OCI-LY7 (cell line): ENCODE data around the gene PHF1. TPM values are rescaled to one million over a fixed set of nuclear protein-coding genes. Genes with fewer than 3 reads are reported as not detected.

Experiments used
- BruUV-seq: library from RNA; stranded (reverse); fragments of 400-500 nt; replicated peaks from 2 replicates; lab custom pipeline; 2021; lab: Mats Ljungman, UMichigan
- CTCF ChIA-PET: fragments of 300-600 bp; sonication (Branson Sonifier 250); formaldehyde crosslinking; loops from one replicate; lab custom pipeline; 2022; ENCODE audit warnings: antibody characterized with exemption; ENCODE audit not compliant: unreplicated experiment; lab: Charles Lee
- POLR2A ChIA-PET: fragments of 300-600 bp; sonication (Branson Sonifier 250); formaldehyde crosslinking; loops from one replicate; lab custom pipeline; 2022; ENCODE audit warnings: antibody characterized with exemption; lab: Charles Lee
- DNase-seq: peaks from one replicate; pipeline ENCODE4 v3.0.0-alpha.2; 2015; ENCODE audit warnings: low spot score
- H2AFZ ChIP-seq: fragments of 200-600 bp; sonication (generic), shearing (Covaris generic); 2 replicates; pipeline ENCODE4 v1.6.1; 2014; ENCODE audit warnings: mild to moderate bottlenecking, antibody characterized with exemption, low read length, moderate library complexity
- H3K27ac ChIP-seq: fragments of 200-600 bp; sonication (generic); 2 replicates; pipeline ENCODE4 v1.5.1; 2014; ENCODE audit warnings: mixed run types, low read depth, mild to moderate bottlenecking, moderate library complexity, low read length, inconsistent platforms; ENCODE audit not compliant: poor library complexity, severe bottlenecking
- H3K36me3 ChIP-seq: fragments of 200-600 bp; sonication (generic); 2 replicates; pipeline ENCODE4 v1.6.1; 2014; ENCODE audit warnings: mild to moderate bottlenecking, antibody characterized with exemption, low read length, moderate library complexity, mixed read lengths; ENCODE audit not compliant: insufficient read depth
- H3K4me1 ChIP-seq: fragments of 200-600 bp; sonication (generic); 2 replicates; pipeline ENCODE4 v1.5.1; 2014; ENCODE audit warnings: mild to moderate bottlenecking, low read length; ENCODE audit not compliant: insufficient read depth, poor library complexity, severe bottlenecking
- H3K4me2 ChIP-seq: fragments of 200-600 bp; sonication (generic); 2 replicates; pipeline ENCODE4 v1.6.1; 2014; ENCODE audit warnings: mild to moderate bottlenecking, low read length
- H3K4me3 ChIP-seq: fragments of 200-600 bp; sonication (generic); 2 replicates; pipeline ENCODE4 v1.5.1; 2014; ENCODE audit warnings: mild to moderate bottlenecking, low read depth, low read length; ENCODE audit not compliant: poor library complexity, severe bottlenecking
- H3K79me2 ChIP-seq: fragments of 200-600 bp; sonication (generic); 2 replicates; pipeline ENCODE4 v1.6.1; 2016; ENCODE audit warnings: low read depth, mild to moderate bottlenecking, low read length, moderate library complexity, mixed read lengths; ENCODE audit not compliant: insufficient read depth
- H3K9me2 ChIP-seq: fragments of 200-600 bp; sonication (generic); 2 replicates; pipeline ENCODE4 v1.6.1; 2016; ENCODE audit warnings: mild to moderate bottlenecking, low read length, mixed read lengths; ENCODE audit not compliant: insufficient read depth
- H3K9me3 ChIP-seq: fragments of 200-600 bp; sonication (generic); 2 replicates; pipeline ENCODE4 v1.6.1; 2014; ENCODE audit warnings: mild to moderate bottlenecking, mixed run types, low read length, mixed read lengths
- H4K20me1 ChIP-seq: fragments of 200-600 bp; sonication (generic); 2 replicates; pipeline ENCODE4 v1.6.1; 2014; ENCODE audit warnings: mild to moderate bottlenecking, antibody characterized with exemption, low read length, moderate library complexity, mixed read lengths; ENCODE audit not compliant: insufficient read depth
- EZH2phosphoT487 ChIP-seq: fragments of 200-600 bp; sonication (generic); IDR thresholded peaks from 2 replicates; pipeline ENCODE4 v1.6.1; 2018; ENCODE audit warnings: low read depth, borderline replicate concordance, mild to moderate bottlenecking, mixed run types, antibody characterized with exemption, low read length, moderate library complexity, mixed read lengths
- intact Hi-C: fragments of 100-400 bp; cut with micrococcal nuclease; formaldehyde crosslinking; loops from one replicate; pipeline ENCODE4 v1.10.0; 2022; ENCODE audit not compliant: unreplicated experiment
- total RNA-seq, 2 experiments: library from RNA; depleted of rRNA in 1 of 2; stranded (reverse); fragments of >200 nt in 1 of 2; shearing (Covaris generic) in 1 of 2; gene quantifications; 2 replicates each; pipeline ENCODE4 v1.2.3, GENCODE V29; 2014 to 2022
- TF ChIP-seq, protein P1 (sequence below): fragments of 200-600 bp; sonication (generic); conservative IDR thresholded peaks from 2 replicates; pipeline ENCODE4 v1.5.1; 2014; ENCODE audit warnings: mild to moderate bottlenecking, antibody characterized with exemption, low read length, moderate library complexity, mixed read lengths

The PHF1 gene
- total RNA-seq, 2 experiments from 2014 or later, result 19.9 to 30.2 TPM

DNA sequence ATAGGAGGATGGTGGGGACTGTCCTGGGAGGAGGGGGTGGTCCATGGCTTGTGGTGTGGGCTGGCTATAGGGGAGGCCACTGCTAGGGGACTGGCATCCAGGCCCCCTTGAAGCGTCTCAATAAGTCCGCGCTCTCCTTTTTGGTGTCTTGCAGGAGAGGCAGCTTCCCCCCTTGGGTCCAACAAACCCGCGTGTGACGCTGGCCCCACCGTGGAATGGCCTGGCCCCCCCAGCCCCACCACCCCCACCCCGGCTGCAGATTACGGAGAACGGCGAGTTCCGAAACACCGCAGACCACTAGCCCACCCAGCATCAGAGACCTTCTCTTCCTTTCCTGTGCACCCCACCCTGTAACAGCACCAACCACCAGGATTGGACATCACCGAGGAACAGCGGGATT lies 40.8 kb downstream of the PHF1 start:
- Histone ChIP-seq H3K9me3 (no peaks in the 10 kb centered on the region), H3K4me2 (no peak overlapping the region), H4K20me1 (no peaks in the 10 kb centered on the region), H3K36me3 (peaks cover 49% of the 10 kb centered on the region; the same call in 1 of the 2 replicates), H3K4me3 (no peak overlapping the region), H3K9me2 (no peaks in the 10 kb centered on the region), H2AFZ (no peak overlapping the region), H3K27ac (no peak overlapping the region), H3K4me1 (peaks cover 19% of the 10 kb centered on the region), H3K79me2 (peaks cover 19% of the 10 kb centered on the region; the same call in 1 of the 2 replicates)
- CTCF ChIA-PET, result no interaction called here
- TF ChIP-seq, protein P1, sequence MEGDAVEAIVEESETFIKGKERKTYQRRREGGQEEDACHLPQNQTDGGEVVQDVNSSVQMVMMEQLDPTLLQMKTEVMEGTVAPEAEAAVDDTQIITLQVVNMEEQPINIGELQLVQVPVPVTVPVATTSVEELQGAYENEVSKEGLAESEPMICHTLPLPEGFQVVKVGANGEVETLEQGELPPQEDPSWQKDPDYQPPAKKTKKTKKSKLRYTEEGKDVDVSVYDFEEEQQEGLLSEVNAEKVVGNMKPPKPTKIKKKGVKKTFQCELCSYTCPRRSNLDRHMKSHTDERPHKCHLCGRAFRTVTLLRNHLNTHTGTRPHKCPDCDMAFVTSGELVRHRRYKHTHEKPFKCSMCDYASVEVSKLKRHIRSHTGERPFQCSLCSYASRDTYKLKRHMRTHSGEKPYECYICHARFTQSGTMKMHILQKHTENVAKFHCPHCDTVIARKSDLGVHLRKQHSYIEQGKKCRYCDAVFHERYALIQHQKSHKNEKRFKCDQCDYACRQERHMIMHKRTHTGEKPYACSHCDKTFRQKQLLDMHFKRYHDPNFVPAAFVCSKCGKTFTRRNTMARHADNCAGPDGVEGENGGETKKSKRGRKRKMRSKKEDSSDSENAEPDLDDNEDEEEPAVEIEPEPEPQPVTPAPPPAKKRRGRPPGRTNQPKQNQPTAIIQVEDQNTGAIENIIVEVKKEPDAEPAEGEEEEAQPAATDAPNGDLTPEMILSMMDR, result no peak
- TF ChIP-seq EZH2phosphoT487, result no peak
- POLR2A ChIA-PET, result no interaction called here
- intact Hi-C loops, result no loop called here
- DNase-seq, result no peak
- no TSS peak for BruUV-seq

DNA sequence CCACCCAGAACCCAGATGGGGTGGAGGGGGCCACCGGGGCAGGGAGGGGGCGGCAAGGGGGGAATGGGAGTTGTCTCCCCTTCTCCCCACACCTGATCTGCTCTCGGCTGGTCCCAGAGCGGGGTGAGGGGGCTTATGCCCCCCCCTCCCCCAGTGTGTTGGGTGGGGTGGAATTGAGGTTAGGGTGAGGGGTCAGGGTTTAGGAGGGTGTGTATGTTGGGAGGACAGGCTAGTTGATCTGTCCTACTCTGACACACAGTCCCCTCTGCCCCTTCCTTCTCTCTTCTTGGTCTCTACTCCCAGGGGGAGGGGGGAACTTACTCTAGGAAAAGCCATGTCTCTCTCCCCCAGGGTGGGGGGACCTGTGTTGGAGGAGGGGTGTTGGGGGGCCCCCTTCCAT lies 41.7 kb downstream of the PHF1 start:
- Histone ChIP-seq H3K4me2 (peak overlapping the region; percentile 96; the same call in 1 of the 2 replicates), H3K4me3 (no peak overlapping the region), H3K36me3 (peaks cover 46% of the 10 kb centered on the region), H3K4me1 (peaks cover 19% of the 10 kb centered on the region), H4K20me1 (no peaks in the 10 kb centered on the region), H2AFZ (no peak overlapping the region), H3K27ac (no peak overlapping the region), H3K9me2 (no peaks in the 10 kb centered on the region), H3K9me3 (no peaks in the 10 kb centered on the region), H3K79me2 (peaks cover 19% of the 10 kb centered on the region; the same call in 1 of the 2 replicates)
- ChIA-PET POLR2A (no interaction called here), CTCF (interaction anchor here (0.6 to 0.7 kb wide), 2 partner anchors 10 to 18 kb away, joined by 6 to 13 read pairs; no protein-coding TSS in a partner anchor)
- TF ChIP-seq, protein P1, result no peak
- TF ChIP-seq EZH2phosphoT487, result no peak
- intact Hi-C loops, result no loop called here
- no peak for DNase-seq
- no TSS peak for BruUV-seq

DNA sequence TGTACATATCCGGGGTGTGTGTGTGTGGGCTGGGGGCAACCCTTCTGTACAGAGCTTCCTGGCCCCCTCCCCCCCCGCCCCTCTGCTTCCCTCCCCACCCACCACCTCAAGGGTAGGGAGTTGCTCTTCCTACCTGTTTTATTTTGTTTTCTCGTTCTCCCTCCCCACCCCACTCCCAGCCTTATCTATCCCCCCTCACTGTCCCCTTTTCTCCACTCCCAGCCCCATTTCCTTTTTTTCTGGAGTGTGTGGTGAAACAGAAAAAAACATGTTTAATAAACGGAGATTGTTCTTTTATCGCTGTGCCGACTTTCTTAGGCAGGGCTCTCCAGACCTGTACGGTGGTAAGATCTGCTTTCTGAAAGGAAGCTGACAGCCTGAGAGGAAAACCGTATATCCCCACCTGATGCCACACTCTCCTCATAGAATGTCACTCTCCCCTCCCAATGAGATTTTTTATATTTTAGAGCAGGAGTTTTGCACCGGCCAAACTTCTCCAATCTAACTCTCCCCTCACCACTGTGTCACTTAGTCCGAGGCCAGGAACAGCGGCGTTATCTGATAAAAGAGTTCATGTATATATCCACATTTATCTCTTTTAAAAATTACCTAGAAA lies 42.7 kb downstream of the PHF1 start:
- CTCF ChIA-PET, result interaction anchor here (1.8 kb wide), 1 partner anchor 22 kb away, joined by 4 read pairs; no protein-coding TSS in a partner anchor
- Histone ChIP-seq H2AFZ (peak overlapping the region; percentile 53; the same call in 1 of the 2 replicates), H3K4me1 (peaks cover 19% of the 10 kb centered on the region), H3K36me3 (peaks cover 37% of the 10 kb centered on the region), H3K4me3 (peak overlapping the region; percentile 77), H3K9me2 (no peaks in the 10 kb centered on the region), H4K20me1 (no peaks in the 10 kb centered on the region), H3K79me2 (peaks cover 19% of the 10 kb centered on the region; the same call in 1 of the 2 replicates), H3K4me2 (peak overlapping the region; percentile 96), H3K27ac (peak overlapping the region; percentile 30), H3K9me3 (no peaks in the 10 kb centered on the region)
- no peak for DNase-seq
- no TSS peak for BruUV-seq
- no peak for TF ChIP-seq EZH2phosphoT487
- TF ChIP-seq, protein P1, result no peak
- POLR2A ChIA-PET, result interaction anchor here (0.6 to 2.1 kb wide), 4 partner anchors 22 to 258 kb away, joined by 3 to 7 read pairs (median 4); partner anchors contain the start of gene UQCC2
- intact Hi-C loops, result loop anchor here (1.0 to 2.0 kb wide), 2 partner anchors 22 to 117 kb away; no protein-coding TSS in a partner anchor
